AG20443 (cell line): ENCODE measurements around the gene BEAN1.
A peak's percentile ranks its signal among the peaks of the same experiment; 100 is the strongest.

Experiments used
- DNase-seq: peaks from one replicate; pipeline ENCODE4 v3.0.0; 2012; ENCODE audit warnings: low spot score, mixed read lengths

The BEAN1 gene, protein sequence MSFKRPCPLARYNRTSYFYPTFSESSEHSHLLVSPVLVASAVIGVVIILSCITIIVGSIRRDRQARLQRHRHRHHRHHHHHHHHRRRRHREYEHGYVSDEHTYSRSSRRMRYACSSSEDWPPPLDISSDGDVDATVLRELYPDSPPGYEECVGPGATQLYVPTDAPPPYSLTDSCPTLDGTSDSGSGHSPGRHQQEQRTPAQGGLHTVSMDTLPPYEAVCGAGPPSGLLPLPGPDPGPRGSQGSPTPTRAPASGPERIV

GRCh38 chr16:66427036-66427860, at the start of gene BEAN1:
Gene BEAN1, plus strand, starts transcription at chr16:66427295. Its CDS starts 10,382 bp downstream, at chr16:66437677.
- peak; percentile 82 for DNase-seq

GRCh38 chr16:66377324-66377723, 49.8 kb upstream of the BEAN1 start:
- no peak for DNase-seq

GRCh38 chr16:66378741-66379570, 48.1 kb upstream of the BEAN1 start:
- DNase-seq: no peak

DNA sequence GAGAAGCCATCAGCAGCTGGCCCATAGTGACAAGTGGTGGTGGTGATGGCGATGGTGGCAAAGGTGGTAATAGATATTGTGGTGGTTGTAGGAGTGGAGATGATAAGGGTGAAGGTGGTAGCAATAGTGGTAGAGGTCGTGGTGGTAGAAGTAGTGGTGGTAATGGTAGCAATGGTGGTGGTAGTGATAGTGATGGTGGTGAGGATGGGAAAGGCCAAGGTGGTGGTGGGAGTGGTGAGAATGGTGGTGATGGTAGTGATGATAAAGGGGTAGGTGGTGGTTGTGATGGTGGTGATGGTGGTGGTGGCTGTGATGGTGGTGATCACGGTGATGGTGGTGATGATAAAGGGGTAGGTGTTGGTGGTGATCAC, 47.5 kb upstream of the BEAN1 start:
- DNase-seq: no peak

DNA sequence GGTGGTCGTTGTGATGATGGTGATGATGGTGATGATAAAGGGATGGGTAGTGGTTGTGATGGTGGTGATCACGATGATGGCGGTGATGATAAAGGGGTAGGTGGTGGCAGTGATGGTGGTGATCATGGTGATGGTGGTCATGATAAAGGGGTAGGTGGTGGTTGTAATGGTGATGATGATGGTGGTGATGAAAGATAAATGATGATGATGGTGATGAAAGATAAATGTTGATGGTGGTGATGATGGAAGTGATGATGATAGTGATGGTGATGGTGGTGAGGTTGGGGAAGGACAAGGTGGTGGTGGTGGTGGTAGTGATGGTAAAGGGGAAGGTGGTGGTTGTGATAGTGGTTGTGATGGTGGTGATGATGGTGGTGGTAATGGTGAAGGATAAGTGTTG, 46.7 kb upstream of the BEAN1 start:
- no peak for DNase-seq

GRCh38 chr16:66381585-66382170, 45.4 kb upstream of the BEAN1 start:
- DNase-seq: no peak

- peak; percentile 29 for DNase-seq
Measured at GRCh38 chr16:66382171-66382965, 44.7 kb upstream of the BEAN1 start.

GRCh38 chr16:66382966-66383299, 44.2 kb upstream of the BEAN1 start:
- DNase-seq: peak; percentile 42

GRCh38 chr16:66383551-66383950, 43.5 kb upstream of the BEAN1 start:
- no peak for DNase-seq

- no peak for DNase-seq
Measured at GRCh38 chr16:66385415-66385814, 41.7 kb upstream of the BEAN1 start.

- no peak for DNase-seq
Measured at GRCh38 chr16:66386629-66387622, 40.2 kb upstream of the BEAN1 start.

DNA sequence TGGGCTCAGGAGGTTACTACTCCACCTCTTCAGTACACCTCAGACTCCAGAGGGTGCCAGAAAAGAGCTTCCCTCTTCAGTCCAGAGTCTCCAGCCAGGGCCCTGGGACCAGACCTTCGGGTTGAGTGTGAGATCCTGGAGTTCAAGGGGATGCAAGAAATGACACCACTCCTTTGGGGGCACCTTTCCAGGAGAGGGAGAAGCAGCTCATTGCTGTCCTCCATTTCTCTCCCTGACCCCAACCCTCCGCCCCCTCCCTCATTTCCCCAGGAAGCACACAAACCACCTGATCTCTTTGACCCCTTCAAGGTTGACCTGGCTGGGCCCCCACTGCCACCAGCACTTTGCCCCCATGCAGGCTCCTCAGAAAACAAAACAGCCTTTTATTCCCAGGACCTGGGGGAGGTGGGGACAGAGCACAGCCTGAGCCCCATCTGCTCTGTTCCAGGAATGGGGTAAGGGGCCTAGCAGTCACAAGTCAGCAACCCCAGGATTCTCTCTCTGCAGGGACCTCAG, 39.2 kb upstream of the BEAN1 start:
- DNase-seq: no peak

- DNase-seq: no peak
Measured at GRCh38 chr16:66388350-66389139, 38.5 kb upstream of the BEAN1 start.

- DNase-seq: no peak
Measured at GRCh38 chr16:66389256-66390176, 37.6 kb upstream of the BEAN1 start.

DNA sequence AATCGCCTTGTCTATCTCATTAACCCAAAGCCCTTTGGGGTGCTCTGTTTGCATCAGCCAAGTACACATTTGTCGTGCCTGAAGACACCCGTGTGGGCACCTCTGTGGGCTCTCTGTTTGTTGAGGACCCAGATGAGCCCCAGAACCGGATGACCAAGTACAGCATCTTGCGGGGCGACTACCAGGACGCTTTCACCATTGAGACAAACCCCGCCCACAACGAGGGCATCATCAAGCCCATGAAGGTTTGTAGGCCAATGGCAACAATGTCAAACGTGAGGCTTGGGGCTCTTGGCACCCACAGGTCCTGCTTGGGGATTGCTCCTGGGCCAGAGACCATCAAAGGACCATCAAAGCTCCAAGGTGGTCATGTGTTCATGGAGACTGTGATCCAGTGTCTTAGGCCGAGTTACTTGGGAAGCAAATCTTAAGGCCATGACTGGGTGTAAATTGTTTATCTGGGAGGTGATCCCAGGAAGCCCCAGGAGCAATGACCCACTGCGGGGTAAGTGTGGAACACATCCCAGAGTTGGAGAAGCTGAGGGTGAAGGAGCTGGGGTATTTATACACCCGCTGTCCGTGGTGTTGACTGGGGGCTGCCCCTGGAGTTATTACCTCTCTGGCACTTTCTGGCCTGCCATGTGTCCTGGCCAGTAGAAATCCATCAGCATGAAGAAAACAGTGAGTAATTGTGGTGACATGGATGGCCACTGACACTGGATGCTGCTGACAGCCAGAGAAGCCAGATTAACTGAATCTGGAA, 36.6 kb upstream of the BEAN1 start:
- no peak for DNase-seq

- peak; percentile 49 for DNase-seq
Measured at GRCh38 chr16:66391726-66392670, 35.1 kb upstream of the BEAN1 start.
